Measurements from ENCODE around the gene DECR2. TPM values are rescaled to one million over a fixed set of nuclear protein-coding genes. Genes with fewer than 3 reads are reported as not detected.

The DECR2 gene
- total RNA-seq, 1 donor from 2014 or later, result 6.7 TPM

DNA sequence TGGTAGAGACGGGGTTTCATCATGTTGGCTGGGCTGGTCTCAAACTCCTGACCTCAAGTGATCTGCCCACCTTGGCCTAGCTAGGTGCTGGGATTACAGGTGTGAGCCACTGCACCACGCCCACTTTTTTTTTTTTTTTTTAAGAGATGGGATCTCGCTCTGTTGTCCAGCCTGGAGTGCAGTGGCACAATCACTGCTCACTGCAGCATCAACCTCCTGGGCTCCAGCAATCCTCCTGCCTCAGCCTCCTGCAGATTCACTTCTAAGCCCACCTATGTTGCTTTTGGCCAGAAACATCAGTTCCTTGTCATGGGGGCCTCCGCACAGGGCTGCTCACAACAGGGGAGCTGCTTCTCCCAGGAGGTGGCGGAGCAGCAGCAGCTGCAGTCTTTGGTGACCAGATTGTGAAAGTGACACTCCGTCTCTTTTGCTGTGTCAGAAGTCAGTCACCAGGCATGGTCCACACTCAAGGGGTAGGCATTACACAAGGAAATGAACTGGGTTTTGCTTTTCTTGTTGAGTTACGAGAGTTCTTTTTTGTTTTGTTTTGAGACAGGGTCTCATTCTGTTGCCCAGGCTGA lies 9.1 kb upstream of the DECR2 start:
- ATAC-seq (ENCODE audit: low read depth), result no peak
- DNase-seq, result no peak
- no peaks in the 10 kb centered on the region for H3K36me3 Mint-ChIP-seq (ENCODE audit: low read depth)
- intact Hi-C loops (cut with micrococcal nuclease), result loop anchor here (2.0 to 10.0 kb wide), 2 partner anchors 268 to 392 kb away; partner anchors contain the start of genes CHTF18 and RPUSD1
- peak overlapping the region; percentile 18 for H3K27ac Mint-ChIP-seq
- no peaks in the 10 kb centered on the region for H3K9me3 Mint-ChIP-seq
- H3K27me3 Mint-ChIP-seq, result no peaks in the 10 kb centered on the region
- peaks cover 16% of the 10 kb centered on the region for H3K4me1 Mint-ChIP-seq
- ChIA-PET POLR2A (interaction anchor here (0.7 to 4.3 kb wide), 3 partner anchors 9 to 21 kb away, joined by 3 to 21 read pairs (median 20); partner anchors contain the start of genes DECR2 and PGAP6), CTCF (interaction anchor here (0.7 to 2.2 kb wide), 3 partner anchors 9 to 134 kb away, joined by 3 to 7 read pairs (median 4); partner anchors contain the start of gene DECR2)
- TF ChIP-seq, protein P1, sequence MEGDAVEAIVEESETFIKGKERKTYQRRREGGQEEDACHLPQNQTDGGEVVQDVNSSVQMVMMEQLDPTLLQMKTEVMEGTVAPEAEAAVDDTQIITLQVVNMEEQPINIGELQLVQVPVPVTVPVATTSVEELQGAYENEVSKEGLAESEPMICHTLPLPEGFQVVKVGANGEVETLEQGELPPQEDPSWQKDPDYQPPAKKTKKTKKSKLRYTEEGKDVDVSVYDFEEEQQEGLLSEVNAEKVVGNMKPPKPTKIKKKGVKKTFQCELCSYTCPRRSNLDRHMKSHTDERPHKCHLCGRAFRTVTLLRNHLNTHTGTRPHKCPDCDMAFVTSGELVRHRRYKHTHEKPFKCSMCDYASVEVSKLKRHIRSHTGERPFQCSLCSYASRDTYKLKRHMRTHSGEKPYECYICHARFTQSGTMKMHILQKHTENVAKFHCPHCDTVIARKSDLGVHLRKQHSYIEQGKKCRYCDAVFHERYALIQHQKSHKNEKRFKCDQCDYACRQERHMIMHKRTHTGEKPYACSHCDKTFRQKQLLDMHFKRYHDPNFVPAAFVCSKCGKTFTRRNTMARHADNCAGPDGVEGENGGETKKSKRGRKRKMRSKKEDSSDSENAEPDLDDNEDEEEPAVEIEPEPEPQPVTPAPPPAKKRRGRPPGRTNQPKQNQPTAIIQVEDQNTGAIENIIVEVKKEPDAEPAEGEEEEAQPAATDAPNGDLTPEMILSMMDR (IDR thresholded peaks at IDR 0.05), result no peak
- H3K4me3 Mint-ChIP-seq, result no peak overlapping the region

DNA sequence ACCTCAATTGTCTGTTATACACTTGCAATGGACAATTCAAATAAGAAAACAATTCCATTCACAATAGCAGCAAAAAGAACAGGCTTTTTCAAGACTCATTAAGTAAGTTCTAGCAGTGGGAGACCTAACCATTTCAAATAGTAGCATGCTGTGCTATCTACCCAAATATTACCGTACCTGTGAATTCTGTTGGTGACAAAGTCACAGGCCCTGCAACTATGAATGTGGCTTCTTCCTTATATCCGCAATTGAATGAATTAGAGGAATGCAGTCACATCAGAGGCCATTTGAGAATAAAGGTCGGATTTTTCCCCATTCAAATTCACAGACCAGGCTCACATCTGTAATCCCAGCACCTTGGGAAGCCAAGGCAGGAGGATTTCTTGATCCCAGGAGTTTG lies 5.5 kb upstream of the DECR2 start:
- no peak for DNase-seq
- Mint-ChIP-seq H3K4me3 (peak overlapping the region; percentile 84), H3K4me1 (peaks cover 36% of the 10 kb centered on the region), H3K27ac (peak overlapping the region; percentile 21), H3K27me3 (no peaks in the 10 kb centered on the region), H3K9me3 (no peaks in the 10 kb centered on the region), H3K36me3 (ENCODE audit: low read depth) (peaks cover 4% of the 10 kb centered on the region)
- ATAC-seq (ENCODE audit: low read depth), result no peak
- intact Hi-C loops (cut with micrococcal nuclease), result loop anchor here (10.0 kb wide), 1 partner anchor 389 kb away; the partner anchor contains the start of genes CHTF18 and RPUSD1
- ChIA-PET CTCF (no interaction called here), POLR2A (interaction anchor here (0.6 to 4.3 kb wide), 5 partner anchors 12 to 42 kb away, joined by 4 to 21 read pairs (median 4); partner anchors contain the start of genes MRPL28 and PGAP6)
- TF ChIP-seq, protein P1 (IDR thresholded peaks at IDR 0.05), result no peak

DNA sequence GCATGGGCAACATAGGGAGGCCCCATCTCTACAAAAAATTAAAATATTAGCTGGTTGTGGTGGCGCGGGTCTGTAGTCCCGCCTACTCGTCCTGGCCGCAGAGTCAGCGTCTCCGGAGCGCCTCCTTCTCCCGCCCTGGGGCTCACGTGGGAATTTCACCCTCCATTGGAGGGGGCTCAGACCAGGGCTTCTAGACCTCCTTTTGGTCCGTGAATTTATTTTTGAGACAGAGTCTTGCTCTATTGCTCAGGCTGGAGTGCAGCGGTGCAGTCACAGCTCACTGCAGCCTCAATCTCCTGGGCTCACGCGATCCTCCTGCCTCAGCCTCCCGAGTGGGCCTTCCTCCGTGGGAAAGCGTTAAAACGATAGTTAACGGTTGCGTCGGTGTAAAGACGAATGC lies 5.1 kb upstream of the DECR2 start:
- Mint-ChIP-seq H3K9me3 (no peaks in the 10 kb centered on the region), H3K4me1 (peaks cover 36% of the 10 kb centered on the region), H3K27ac (peak overlapping the region; percentile 73), H3K27me3 (no peaks in the 10 kb centered on the region), H3K4me3 (peak overlapping the region; percentile 84), H3K36me3 (ENCODE audit: low read depth) (peaks cover 4% of the 10 kb centered on the region)
- DNase-seq (no peak), ATAC-seq (ENCODE audit: low read depth) (no peak)
- CTCF ChIA-PET, result no interaction called here
- POLR2A ChIA-PET, result interaction anchor here (0.7 to 4.3 kb wide), 3 partner anchors 11 to 29 kb away, joined by 4 to 21 read pairs (median 4); partner anchors contain the start of gene PGAP6
- intact Hi-C loops (cut with micrococcal nuclease), result loop anchor here (10.0 kb wide), 1 partner anchor 388 kb away; the partner anchor contains the start of genes CHTF18 and RPUSD1
- TF ChIP-seq, protein P1 (IDR thresholded peaks at IDR 0.05), result no peak

DNA sequence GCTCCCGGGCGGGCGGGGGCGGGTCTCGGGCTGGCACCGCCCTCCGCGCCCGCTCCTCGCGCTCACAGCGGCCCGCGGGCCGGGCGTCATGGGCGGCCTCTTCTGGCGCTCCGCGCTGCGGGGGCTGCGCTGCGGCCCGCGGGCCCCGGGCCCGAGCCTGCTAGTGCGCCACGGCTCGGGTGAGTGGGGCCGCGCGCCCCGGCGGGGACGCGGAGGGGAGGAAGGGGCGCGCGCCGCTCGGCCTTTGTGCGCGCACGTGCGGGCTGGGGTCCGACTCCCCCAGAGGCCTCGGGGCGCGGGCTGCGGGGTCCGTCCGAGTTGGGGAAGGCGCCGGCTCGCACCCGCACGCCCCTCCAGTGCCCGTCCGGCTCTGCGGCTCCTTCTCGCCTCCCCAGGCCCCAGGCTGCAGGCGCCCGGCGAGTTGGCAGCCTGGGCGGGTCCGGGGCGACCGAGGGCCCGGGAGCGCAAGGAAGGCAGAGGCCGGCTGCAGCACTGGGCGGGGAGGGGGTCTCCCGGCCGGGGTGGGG lies 4.5 kb upstream of the DECR2 start, which contains the start of gene NME4:
Gene NME4, plus strand, starts transcription at position 65 of the 527 bp plus-strand sequence. Its CDS starts 24 bp downstream, at position 89.
- intact Hi-C loops (cut with micrococcal nuclease), result loop anchor here (10.0 kb wide), 1 partner anchor 388 kb away; the partner anchor contains the start of genes CHTF18 and RPUSD1
- ChIA-PET POLR2A (interaction anchor here (1.0 to 4.3 kb wide), 4 partner anchors 14 to 29 kb away, joined by 3 to 21 read pairs (median 6); partner anchors contain the start of genes MRPL28 and PGAP6), CTCF (no interaction called here)
- H3K4me1 Mint-ChIP-seq, result peaks cover 38% of the 10 kb centered on the region
- peak within 1 kb of the TSS; percentile 84 for H3K4me3 Mint-ChIP-seq
- H3K9me3 Mint-ChIP-seq, result no peaks in the 10 kb centered on the region
- H3K27ac Mint-ChIP-seq, result peak within 1 kb of the TSS; percentile 73
- TF ChIP-seq, protein P1 (IDR thresholded peaks at IDR 0.05), result no peak
- ATAC-seq (ENCODE audit: low read depth), result no peak
- peak; percentile 41 for DNase-seq
- peaks cover 4% of the 10 kb centered on the region for H3K36me3 Mint-ChIP-seq (ENCODE audit: low read depth)
- H3K27me3 Mint-ChIP-seq, result no peaks in the 10 kb centered on the region
